ENCODE data around the gene STING1.

Gene STING1

DNA sequence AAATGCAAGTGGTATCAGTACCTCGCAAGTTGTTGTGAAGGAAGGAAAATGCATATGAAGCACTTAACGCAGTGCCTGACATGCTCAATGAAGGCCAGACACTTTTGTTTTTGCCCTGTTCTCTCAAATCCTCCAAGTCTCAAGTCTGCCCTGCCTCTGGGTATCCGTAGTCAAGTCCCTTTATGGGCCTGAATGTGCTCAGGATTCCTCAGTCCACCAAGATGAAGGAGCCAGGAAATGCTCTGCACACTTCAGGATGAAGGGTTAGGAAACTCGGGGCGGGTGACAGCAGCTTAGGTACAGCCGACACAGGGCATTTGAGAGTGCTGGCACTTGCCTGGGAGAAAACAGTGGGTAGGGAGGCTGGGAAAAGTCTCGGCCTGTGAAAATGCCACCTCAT is 21.4 kb downstream of the STING1 start:
- no peak for TF ChIP-seq POLR2A (IDR thresholded peaks at IDR 0.05; ENCODE audit: low read length)
- no peak for TF ChIP-seq GATA1 (IDR thresholded peaks at IDR 0.05; ENCODE audit: low read depth, low read length)
- no peak for DNase-seq

DNA sequence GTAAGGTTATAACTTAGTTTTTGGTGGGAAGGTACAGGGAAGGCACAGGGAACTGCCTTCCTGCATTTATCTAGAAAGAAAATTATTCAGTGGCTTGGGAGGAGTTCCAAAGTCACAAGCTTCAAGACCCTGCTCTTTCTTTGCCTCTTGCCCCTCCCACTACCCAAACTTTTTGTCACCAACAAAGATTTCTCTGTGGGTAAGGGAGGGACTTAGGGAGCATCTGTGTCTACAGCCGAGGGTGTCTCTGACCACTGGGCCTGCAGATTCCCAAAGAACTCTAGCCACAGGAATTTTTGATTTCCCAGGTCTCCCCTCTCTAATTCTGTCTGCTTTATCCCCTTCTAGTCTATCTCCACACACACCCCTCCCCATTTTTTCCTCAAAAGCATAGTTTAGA is 22.1 kb downstream of the STING1 start:
- DNase-seq, result no peak
- TF ChIP-seq GATA1 (IDR thresholded peaks at IDR 0.05; ENCODE audit: low read depth, low read length) (no peak), POLR2A (IDR thresholded peaks at IDR 0.05; ENCODE audit: low read length) (no peak)

- no peak for DNase-seq
- TF ChIP-seq GATA1 (IDR thresholded peaks at IDR 0.05; ENCODE audit: low read depth, low read length) (no peak), POLR2A (IDR thresholded peaks at IDR 0.05; ENCODE audit: low read length) (no peak)
Observed at GRCh38 chr5:139459451-139459934, 23.1 kb downstream of the STING1 start.

- no peak for DNase-seq
- TF ChIP-seq POLR2A (IDR thresholded peaks at IDR 0.05; ENCODE audit: low read length) (no peak), GATA1 (IDR thresholded peaks at IDR 0.05; ENCODE audit: low read depth, low read length) (no peak)
Observed at GRCh38 chr5:139458580-139459407, 23.8 kb downstream of the STING1 start.

GRCh38 chr5:139457653-139458306 is 24.8 kb downstream of the STING1 start:
- DNase-seq, result no peak
- TF ChIP-seq POLR2A (IDR thresholded peaks at IDR 0.05; ENCODE audit: low read length) (no peak), GATA1 (IDR thresholded peaks at IDR 0.05; ENCODE audit: low read depth, low read length) (no peak)

DNA sequence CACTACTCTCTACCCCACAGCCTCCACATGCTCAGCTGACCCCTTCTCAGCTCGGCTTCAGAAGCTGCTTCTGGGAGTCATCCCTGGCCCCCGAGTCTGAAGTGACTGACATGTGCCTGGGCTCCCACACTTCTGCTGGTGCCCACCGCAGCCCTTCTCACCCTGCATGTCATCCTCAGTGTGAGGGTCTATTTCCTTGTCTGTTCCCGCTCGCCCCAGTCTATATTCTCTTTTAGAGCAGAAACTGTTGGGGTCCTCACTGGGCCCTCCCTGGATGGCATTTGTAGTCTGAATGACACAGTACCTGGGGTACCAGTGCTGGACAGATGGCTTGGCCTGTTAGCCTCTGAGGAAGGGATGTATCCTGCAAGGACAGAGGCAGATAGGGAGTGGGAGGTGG is 25.3 kb downstream of the STING1 start:
- no peak for DNase-seq
- no peak for TF ChIP-seq POLR2A (IDR thresholded peaks at IDR 0.05; ENCODE audit: low read length)
- no peak for TF ChIP-seq GATA1 (IDR thresholded peaks at IDR 0.05; ENCODE audit: low read depth, low read length)

- no peak for DNase-seq
- TF ChIP-seq GATA1 (IDR thresholded peaks at IDR 0.05; ENCODE audit: low read depth, low read length), result no peak
- no peak for TF ChIP-seq POLR2A (IDR thresholded peaks at IDR 0.05; ENCODE audit: low read length)
Observed at GRCh38 chr5:139456776-139457175, 25.8 kb downstream of the STING1 start.

- DNase-seq, result no peak
- TF ChIP-seq GATA1 (IDR thresholded peaks at IDR 0.05; ENCODE audit: low read depth, low read length) (no peak), POLR2A (IDR thresholded peaks at IDR 0.05; ENCODE audit: low read length) (no peak)
Observed at GRCh38 chr5:139454568-139455290, 27.8 kb downstream of the STING1 start.

- no peak for TF ChIP-seq POLR2A (IDR thresholded peaks at IDR 0.05; ENCODE audit: low read length)
- no peak for TF ChIP-seq GATA1 (IDR thresholded peaks at IDR 0.05; ENCODE audit: low read depth, low read length)
- peak in 1 of 2 experiments; percentile 29 for DNase-seq
Observed at GRCh38 chr5:139453683-139454567, 28.6 kb downstream of the STING1 start.

DNA sequence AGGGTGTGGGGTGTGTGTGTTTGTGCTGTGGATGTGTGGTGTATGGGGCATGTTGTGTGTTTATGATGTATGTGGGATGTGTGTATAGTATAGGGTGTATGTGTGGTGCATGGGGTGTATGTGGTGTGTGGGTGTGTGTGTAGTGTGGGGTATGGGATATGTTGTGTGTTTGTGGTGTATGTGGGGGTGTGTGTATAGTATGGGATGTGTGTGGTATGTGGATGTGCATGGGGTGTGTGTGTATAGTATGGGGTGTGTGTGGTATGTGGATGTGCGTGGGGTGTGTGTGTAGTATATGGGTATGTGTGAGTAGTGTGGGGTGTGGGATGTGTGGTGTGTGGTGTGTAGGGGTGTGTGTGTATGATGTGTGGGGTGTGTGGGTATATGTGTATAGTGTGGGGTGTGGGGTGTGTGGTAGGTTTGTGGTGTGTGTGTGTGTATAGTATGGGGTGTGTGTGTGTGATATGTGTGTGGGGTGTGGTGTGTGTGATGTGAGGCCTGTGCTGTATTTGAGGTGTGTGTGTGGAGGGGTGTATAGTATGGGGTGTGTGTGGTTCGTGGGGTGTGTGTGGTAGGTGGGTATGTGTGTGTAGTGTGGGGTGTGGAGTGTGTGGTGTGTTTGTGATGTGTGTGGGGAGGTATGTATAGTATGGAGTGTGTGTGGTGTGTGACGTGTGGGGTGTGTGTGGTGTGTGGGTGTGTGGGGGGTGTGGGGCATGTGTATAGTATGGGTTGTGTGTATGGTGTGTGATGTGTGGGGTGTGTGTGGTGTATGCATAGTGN is 30.5 kb downstream of the STING1 start:
- TF ChIP-seq GATA1 (IDR thresholded peaks at IDR 0.05; ENCODE audit: low read depth, low read length), result no peak
- TF ChIP-seq POLR2A (IDR thresholded peaks at IDR 0.05; ENCODE audit: low read length), result no peak
- DNase-seq, result no peak

DNA sequence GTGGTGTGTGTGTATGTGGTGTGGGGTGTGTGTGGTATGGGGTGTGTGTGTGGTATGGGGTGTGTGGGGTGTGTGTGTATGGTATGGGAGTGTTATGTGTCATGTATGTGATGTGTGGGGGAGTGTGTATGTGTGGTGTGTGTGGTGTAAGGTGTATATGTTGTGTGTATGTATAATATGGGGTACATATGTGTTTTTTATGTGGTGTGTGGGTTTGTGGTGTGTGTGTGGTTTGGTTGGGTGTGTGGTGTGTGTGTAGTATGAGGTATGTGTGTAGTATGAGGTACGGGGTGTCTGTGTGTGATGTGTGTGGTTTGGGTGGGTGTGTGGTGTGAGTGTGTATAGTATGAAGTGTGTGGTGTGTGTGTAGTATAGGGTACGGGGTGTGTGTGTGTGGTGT is 31.4 kb downstream of the STING1 start:
- TF ChIP-seq POLR2A (IDR thresholded peaks at IDR 0.05; ENCODE audit: low read length) (no peak), GATA1 (IDR thresholded peaks at IDR 0.05; ENCODE audit: low read depth, low read length) (no peak)
- no peak for DNase-seq

- no peak for DNase-seq
- TF ChIP-seq GATA1 (IDR thresholded peaks at IDR 0.05; ENCODE audit: low read depth, low read length), result no peak
- peak; percentile 36 for TF ChIP-seq POLR2A (IDR thresholded peaks at IDR 0.05; ENCODE audit: low read length)
Observed at GRCh38 chr5:139446956-139447779, 35.4 kb downstream of the STING1 start.

Measured in erythroblast (primary cell).